ENCODE results near the gene ESPN. TPM values are rescaled to one million over a fixed set of nuclear protein-coding genes. Genes with fewer than 3 reads are reported as not detected.

ESPN gene
- total RNA-seq, 2 donors from 2014 or later: 74.3 to 98.0 TPM

- TF ChIP-seq, protein P1, sequence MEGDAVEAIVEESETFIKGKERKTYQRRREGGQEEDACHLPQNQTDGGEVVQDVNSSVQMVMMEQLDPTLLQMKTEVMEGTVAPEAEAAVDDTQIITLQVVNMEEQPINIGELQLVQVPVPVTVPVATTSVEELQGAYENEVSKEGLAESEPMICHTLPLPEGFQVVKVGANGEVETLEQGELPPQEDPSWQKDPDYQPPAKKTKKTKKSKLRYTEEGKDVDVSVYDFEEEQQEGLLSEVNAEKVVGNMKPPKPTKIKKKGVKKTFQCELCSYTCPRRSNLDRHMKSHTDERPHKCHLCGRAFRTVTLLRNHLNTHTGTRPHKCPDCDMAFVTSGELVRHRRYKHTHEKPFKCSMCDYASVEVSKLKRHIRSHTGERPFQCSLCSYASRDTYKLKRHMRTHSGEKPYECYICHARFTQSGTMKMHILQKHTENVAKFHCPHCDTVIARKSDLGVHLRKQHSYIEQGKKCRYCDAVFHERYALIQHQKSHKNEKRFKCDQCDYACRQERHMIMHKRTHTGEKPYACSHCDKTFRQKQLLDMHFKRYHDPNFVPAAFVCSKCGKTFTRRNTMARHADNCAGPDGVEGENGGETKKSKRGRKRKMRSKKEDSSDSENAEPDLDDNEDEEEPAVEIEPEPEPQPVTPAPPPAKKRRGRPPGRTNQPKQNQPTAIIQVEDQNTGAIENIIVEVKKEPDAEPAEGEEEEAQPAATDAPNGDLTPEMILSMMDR (IDR thresholded peaks at IDR 0.05): no peak
- intact Hi-C loops (cut with DNase I): loop anchor here (5.0 kb wide), 1 partner anchor 47 kb away; no protein-coding TSS in a partner anchor
These were observed 25.3 kb upstream of the ESPN start for GRCh38 chr1:6399294-6399693.

DNA sequence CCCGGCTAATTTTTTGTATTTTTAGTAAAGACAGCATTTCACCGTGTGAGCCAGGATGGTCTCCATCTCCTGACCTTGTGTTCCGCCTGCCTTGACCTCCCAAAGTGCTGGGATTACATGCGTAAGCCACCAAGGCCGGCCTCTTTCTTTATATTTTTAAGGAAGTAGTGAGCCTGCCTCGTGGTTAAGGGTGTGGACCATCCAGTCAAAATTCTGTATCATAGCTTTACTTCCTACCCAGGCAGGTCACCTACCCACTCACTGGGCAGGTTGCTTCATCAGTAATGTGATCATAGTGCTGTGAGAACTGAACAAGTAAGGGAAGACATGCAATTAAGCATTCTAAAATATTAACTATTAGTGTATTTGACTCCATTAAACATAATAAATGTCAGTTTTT is 22.9 kb upstream of the ESPN start:
- TF ChIP-seq, protein P1 (IDR thresholded peaks at IDR 0.05): no peak
- H3K4me3 ChIP-seq: no peak overlapping the region
- no peaks in the 10 kb centered on the region for H3K36me3 ChIP-seq
- H3K27me3 ChIP-seq: no peaks in the 10 kb centered on the region
- no peaks in the 10 kb centered on the region for H3K4me1 ChIP-seq
- intact Hi-C loops (cut with DNase I): no loop called here
- no peak for DNase-seq
- H3K9me3 ChIP-seq: no peaks in the 10 kb centered on the region
- H3K27ac ChIP-seq: no peak overlapping the region
- no peak overlapping the region for H3K9ac ChIP-seq (ENCODE audit: low read depth in 2 of 2, low read length in 2 of 2)

More at GRCh38 chr1:6399294-6399693, 25.3 kb upstream of the ESPN start:
- Histone ChIP-seq H3K9me3 (no peaks in the 10 kb centered on the region), H3K4me3 (no peak overlapping the region), H3K36me3 (no peaks in the 10 kb centered on the region), H3K27me3 (no peaks in the 10 kb centered on the region), H3K9ac (ENCODE audit: low read depth in 2 of 2, low read length in 2 of 2) (no peak overlapping the region), H3K27ac (no peak overlapping the region), H3K4me1 (no peaks in the 10 kb centered on the region)
- no peak for DNase-seq

- H3K9me3 ChIP-seq: no peaks in the 10 kb centered on the region
- no peak for DNase-seq
- intact Hi-C loops (cut with DNase I): loop anchor here (5.0 kb wide), 1 partner anchor 161 kb away; no protein-coding TSS in a partner anchor
- H3K9ac ChIP-seq (ENCODE audit: low read depth in 2 of 2, low read length in 2 of 2): no peak overlapping the region
- H3K36me3 ChIP-seq: no peaks in the 10 kb centered on the region
- no peaks in the 10 kb centered on the region for H3K27me3 ChIP-seq
- H3K4me1 ChIP-seq: no peaks in the 10 kb centered on the region
- TF ChIP-seq, protein P1 (IDR thresholded peaks at IDR 0.05): no peak
- no peak overlapping the region for H3K27ac ChIP-seq
- H3K4me3 ChIP-seq: no peak overlapping the region
These were observed 16.6 kb upstream of the ESPN start for GRCh38 chr1:6408023-6408422.

DNA sequence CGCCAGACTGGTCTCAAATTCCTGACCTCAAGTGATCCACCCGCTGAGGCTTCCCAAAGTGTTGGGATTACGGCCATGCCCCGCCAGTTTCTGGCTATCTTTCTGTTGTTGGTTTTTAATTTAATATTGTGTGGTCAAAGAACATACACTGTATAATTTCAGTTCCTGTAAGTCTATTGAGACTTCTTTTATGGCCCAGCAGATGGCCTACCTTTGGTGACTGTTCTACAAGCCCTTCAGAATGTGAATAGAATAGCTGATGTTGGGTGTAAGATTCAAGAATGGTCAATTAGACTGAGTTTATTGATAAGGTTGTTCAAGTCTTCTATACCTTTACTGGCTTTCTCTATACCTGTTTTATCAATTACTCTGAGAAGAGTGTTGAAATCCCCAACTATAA is 15.5 kb upstream of the ESPN start:
- no peaks in the 10 kb centered on the region for H3K27me3 ChIP-seq
- no peaks in the 10 kb centered on the region for H3K4me1 ChIP-seq

GRCh38 chr1:6409733-6410132 is 14.8 kb upstream of the ESPN start:
- TF ChIP-seq, protein P1 (IDR thresholded peaks at IDR 0.05): no peak
- intact Hi-C loops (cut with DNase I): loop anchor here (5.0 kb wide), 1 partner anchor 162 kb away; no protein-coding TSS in a partner anchor
- H3K27ac ChIP-seq: no peak overlapping the region
- H3K4me1 ChIP-seq: no peaks in the 10 kb centered on the region
- DNase-seq: no peak
- no peaks in the 10 kb centered on the region for H3K27me3 ChIP-seq
- H3K9me3 ChIP-seq: no peaks in the 10 kb centered on the region
- H3K36me3 ChIP-seq: no peaks in the 10 kb centered on the region
- H3K9ac ChIP-seq (ENCODE audit: low read depth in 2 of 2, low read length in 2 of 2): no peak overlapping the region
- no peak overlapping the region for H3K4me3 ChIP-seq

More for the DNA sequence above, 15.5 kb upstream of the ESPN start:
- no peak overlapping the region for H3K27ac ChIP-seq
- intact Hi-C loops (cut with DNase I): loop anchor here (5.0 kb wide), 1 partner anchor 162 kb away; no protein-coding TSS in a partner anchor
- no peaks in the 10 kb centered on the region for H3K36me3 ChIP-seq
- TF ChIP-seq, protein P1 (IDR thresholded peaks at IDR 0.05): no peak
- H3K4me3 ChIP-seq: no peak overlapping the region
- no peak overlapping the region for H3K9ac ChIP-seq (ENCODE audit: low read depth in 2 of 2, low read length in 2 of 2)
- H3K9me3 ChIP-seq: no peaks in the 10 kb centered on the region
- no peak for DNase-seq

Measured in colonic mucosa (tissue), 4 donors.